ENCODE results near the gene WDFY4.

WDFY4 gene

DNA sequence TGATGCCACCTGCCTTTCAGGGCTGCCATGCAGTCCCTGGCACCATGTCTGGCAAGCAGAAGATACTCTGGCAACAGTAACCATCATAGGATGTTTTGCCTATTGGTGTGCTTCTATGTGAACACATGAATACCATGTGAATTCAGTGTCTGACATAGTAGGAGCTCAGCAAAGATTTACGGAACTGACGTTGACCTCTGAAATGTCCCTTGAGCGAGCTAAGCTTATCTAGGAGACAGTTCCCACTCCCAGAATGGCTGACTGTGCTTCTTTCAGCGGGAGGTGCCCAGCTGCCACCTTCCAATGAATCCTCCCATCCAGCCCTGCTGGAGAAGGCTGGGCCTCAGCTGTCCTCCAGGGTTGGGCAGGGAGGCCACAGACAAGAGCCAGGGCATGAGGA, 326.2 kb downstream of the WDFY4 start:
- no peak for TF ChIP-seq OSR1 (CRISPR knock-in tag; IDR thresholded peaks at IDR 0.05)
- no peak for TF ChIP-seq ZC3H10 (CRISPR knock-in tag; IDR thresholded peaks at IDR 0.05)
- no peak for TF ChIP-seq ARNTL (CRISPR knock-in tag; IDR thresholded peaks at IDR 0.05; ENCODE audit: borderline replicate concordance, low read depth)
- no peak for TF ChIP-seq PPARA (CRISPR knock-in tag; IDR thresholded peaks at IDR 0.05; ENCODE audit: borderline replicate concordance)
- TF ChIP-seq, protein P1, sequence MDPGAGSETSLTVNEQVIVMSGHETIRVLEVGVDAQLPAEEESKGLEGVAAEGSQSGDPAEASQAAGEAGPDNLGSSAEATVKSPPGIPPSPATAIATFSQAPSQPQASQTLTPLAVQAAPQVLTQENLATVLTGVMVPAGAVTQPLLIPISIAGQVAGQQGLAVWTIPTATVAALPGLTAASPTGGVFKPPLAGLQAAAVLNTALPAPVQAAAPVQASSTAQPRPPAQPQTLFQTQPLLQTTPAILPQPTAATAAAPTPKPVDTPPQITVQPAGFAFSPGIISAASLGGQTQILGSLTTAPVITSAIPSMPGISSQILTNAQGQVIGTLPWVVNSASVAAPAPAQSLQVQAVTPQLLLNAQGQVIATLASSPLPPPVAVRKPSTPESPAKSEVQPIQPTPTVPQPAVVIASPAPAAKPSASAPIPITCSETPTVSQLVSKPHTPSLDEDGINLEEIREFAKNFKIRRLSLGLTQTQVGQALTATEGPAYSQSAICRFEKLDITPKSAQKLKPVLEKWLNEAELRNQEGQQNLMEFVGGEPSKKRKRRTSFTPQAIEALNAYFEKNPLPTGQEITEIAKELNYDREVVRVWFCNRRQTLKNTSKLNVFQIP (CRISPR knock-in tag; IDR thresholded peaks at IDR 0.05; ENCODE audit: borderline replicate concordance, low read depth): no peak
- no peak for TF ChIP-seq ESRRG (CRISPR knock-in tag; IDR thresholded peaks at IDR 0.05)
- no peak for TF ChIP-seq RARB (CRISPR knock-in tag; IDR thresholded peaks at IDR 0.05)
- TF ChIP-seq, protein P2, sequence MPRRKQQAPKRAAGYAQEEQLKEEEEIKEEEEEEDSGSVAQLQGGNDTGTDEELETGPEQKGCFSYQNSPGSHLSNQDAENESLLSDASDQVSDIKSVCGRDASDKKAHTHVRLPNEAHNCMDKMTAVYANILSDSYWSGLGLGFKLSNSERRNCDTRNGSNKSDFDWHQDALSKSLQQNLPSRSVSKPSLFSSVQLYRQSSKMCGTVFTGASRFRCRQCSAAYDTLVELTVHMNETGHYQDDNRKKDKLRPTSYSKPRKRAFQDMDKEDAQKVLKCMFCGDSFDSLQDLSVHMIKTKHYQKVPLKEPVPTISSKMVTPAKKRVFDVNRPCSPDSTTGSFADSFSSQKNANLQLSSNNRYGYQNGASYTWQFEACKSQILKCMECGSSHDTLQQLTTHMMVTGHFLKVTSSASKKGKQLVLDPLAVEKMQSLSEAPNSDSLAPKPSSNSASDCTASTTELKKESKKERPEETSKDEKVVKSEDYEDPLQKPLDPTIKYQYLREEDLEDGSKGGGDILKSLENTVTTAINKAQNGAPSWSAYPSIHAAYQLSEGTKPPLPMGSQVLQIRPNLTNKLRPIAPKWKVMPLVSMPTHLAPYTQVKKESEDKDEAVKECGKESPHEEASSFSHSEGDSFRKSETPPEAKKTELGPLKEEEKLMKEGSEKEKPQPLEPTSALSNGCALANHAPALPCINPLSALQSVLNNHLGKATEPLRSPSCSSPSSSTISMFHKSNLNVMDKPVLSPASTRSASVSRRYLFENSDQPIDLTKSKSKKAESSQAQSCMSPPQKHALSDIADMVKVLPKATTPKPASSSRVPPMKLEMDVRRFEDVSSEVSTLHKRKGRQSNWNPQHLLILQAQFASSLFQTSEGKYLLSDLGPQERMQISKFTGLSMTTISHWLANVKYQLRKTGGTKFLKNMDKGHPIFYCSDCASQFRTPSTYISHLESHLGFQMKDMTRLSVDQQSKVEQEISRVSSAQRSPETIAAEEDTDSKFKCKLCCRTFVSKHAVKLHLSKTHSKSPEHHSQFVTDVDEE (CRISPR knock-in tag; IDR thresholded peaks at IDR 0.05): no peak
- TF ChIP-seq, protein P3, sequence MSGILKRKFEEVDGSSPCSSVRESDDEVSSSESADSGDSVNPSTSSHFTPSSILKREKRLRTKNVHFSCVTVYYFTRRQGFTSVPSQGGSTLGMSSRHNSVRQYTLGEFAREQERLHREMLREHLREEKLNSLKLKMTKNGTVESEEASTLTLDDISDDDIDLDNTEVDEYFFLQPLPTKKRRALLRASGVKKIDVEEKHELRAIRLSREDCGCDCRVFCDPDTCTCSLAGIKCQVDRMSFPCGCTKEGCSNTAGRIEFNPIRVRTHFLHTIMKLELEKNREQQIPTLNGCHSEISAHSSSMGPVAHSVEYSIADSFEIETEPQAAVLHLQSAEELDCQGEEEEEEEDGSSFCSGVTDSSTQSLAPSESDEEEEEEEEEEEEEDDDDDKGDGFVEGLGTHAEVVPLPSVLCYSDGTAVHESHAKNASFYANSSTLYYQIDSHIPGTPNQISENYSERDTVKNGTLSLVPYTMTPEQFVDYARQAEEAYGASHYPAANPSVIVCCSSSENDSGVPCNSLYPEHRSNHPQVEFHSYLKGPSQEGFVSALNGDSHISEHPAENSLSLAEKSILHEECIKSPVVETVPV (CRISPR knock-in tag; IDR thresholded peaks at IDR 0.05): no peak
- TF ChIP-seq ZFP3 (CRISPR knock-in tag; IDR thresholded peaks at IDR 0.05): no peak
- no peak for TF ChIP-seq ZFP30 (CRISPR knock-in tag; IDR thresholded peaks at IDR 0.05)
- TF ChIP-seq ZNF70 (CRISPR knock-in tag; IDR thresholded peaks at IDR 0.05): no peak
- TF ChIP-seq BACH2 (CRISPR knock-in tag; IDR thresholded peaks at IDR 0.05; ENCODE audit: borderline replicate concordance): no peak
- TF ChIP-seq ZNF8 (CRISPR knock-in tag; IDR thresholded peaks at IDR 0.05): no peak
- no peak for TF ChIP-seq ZNF565 (CRISPR knock-in tag; conservative IDR thresholded peaks at IDR 0.05; ENCODE audit: low read depth)
- TF ChIP-seq ISL1 (CRISPR knock-in tag; IDR thresholded peaks at IDR 0.05): no peak
- ATAC-seq: no peak

DNA sequence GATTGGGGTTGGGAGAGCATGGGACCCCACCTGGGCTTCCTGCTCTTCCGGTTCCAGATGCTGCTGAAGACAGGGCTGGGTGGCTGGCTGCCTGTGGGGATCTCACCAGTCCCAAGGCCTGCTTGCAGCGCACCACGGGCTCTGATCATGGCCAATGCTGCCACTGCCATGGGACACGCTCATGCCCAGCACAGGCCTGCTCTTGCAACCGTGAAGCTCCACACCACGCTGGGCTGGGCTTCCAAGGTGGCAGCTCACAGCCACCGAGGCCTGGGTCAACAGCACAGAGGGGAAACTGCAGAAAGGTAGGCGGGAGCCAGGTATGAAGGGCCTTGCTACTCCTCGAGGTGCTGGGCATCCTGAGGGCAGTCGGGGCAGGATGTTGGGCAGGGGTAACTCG, 327.1 kb downstream of the WDFY4 start:
- ATAC-seq: no peak
- TF ChIP-seq, protein P1 (CRISPR knock-in tag; IDR thresholded peaks at IDR 0.05; ENCODE audit: borderline replicate concordance, low read depth): no peak
- TF ChIP-seq ZNF565 (CRISPR knock-in tag; conservative IDR thresholded peaks at IDR 0.05; ENCODE audit: low read depth): no peak
- TF ChIP-seq ZC3H10 (CRISPR knock-in tag; IDR thresholded peaks at IDR 0.05): no peak
- TF ChIP-seq, protein P2 (CRISPR knock-in tag; IDR thresholded peaks at IDR 0.05): no peak
- no peak for TF ChIP-seq RARB (CRISPR knock-in tag; IDR thresholded peaks at IDR 0.05)
- TF ChIP-seq SNAI2 (CRISPR knock-in tag; IDR thresholded peaks at IDR 0.05): no peak
- no peak for TF ChIP-seq CSDC2 (CRISPR knock-in tag; IDR thresholded peaks at IDR 0.05)
- TF ChIP-seq PPARA (CRISPR knock-in tag; IDR thresholded peaks at IDR 0.05; ENCODE audit: borderline replicate concordance): no peak
- TF ChIP-seq, protein P4, sequence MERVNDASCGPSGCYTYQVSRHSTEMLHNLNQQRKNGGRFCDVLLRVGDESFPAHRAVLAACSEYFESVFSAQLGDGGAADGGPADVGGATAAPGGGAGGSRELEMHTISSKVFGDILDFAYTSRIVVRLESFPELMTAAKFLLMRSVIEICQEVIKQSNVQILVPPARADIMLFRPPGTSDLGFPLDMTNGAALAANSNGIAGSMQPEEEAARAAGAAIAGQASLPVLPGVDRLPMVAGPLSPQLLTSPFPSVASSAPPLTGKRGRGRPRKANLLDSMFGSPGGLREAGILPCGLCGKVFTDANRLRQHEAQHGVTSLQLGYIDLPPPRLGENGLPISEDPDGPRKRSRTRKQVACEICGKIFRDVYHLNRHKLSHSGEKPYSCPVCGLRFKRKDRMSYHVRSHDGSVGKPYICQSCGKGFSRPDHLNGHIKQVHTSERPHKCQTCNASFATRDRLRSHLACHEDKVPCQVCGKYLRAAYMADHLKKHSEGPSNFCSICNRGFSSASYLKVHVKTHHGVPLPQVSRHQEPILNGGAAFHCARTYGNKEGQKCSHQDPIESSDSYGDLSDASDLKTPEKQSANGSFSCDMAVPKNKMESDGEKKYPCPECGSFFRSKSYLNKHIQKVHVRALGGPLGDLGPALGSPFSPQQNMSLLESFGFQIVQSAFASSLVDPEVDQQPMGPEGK (CRISPR knock-in tag; IDR thresholded peaks at IDR 0.05; ENCODE audit: borderline replicate concordance): no peak
- TF ChIP-seq OSR1 (CRISPR knock-in tag; IDR thresholded peaks at IDR 0.05): no peak
- TF ChIP-seq BACH2 (CRISPR knock-in tag; IDR thresholded peaks at IDR 0.05; ENCODE audit: borderline replicate concordance): no peak
